Ramos (cell line): ENCODE data around the gene PLCL2.

Experiments
- in situ Hi-C: fragments of 300-500 bp; cut with MboI; formaldehyde crosslinking; loops from one replicate; pipeline ENCODE4 v1.14.3; 2022; ENCODE audit warnings: low sequenced_read_pairs; ENCODE audit not compliant: unreplicated experiment

PLCL2 gene

GRCh38 chr3:16911916-16912315 is 27.2 kb downstream of the PLCL2 start:
- in situ Hi-C loops: no loop called here

- in situ Hi-C loops: no loop called here
Observed at GRCh38 chr3:16912400-16913263, 27.9 kb downstream of the PLCL2 start.

- in situ Hi-C loops: no loop called here
Observed at GRCh38 chr3:16913264-16913580, 28.5 kb downstream of the PLCL2 start.

GRCh38 chr3:16916840-16917239 is 32.1 kb downstream of the PLCL2 start:
- in situ Hi-C loops: no loop called here

- in situ Hi-C loops: no loop called here
Observed at GRCh38 chr3:16917256-16917935, 32.6 kb downstream of the PLCL2 start.

- in situ Hi-C loops: no loop called here
Observed at GRCh38 chr3:16917980-16918682, 33.4 kb downstream of the PLCL2 start.

GRCh38 chr3:16918683-16919025 is 33.9 kb downstream of the PLCL2 start:
- in situ Hi-C loops: no loop called here

- in situ Hi-C loops: no loop called here
Observed at GRCh38 chr3:16923112-16923511, 38.4 kb downstream of the PLCL2 start.

GRCh38 chr3:16927485-16927884 is 42.7 kb downstream of the PLCL2 start:
- in situ Hi-C loops: no loop called here

- in situ Hi-C loops: no loop called here
Observed at GRCh38 chr3:16928386-16929132, 43.8 kb downstream of the PLCL2 start.

GRCh38 chr3:16929311-16929710 is 44.6 kb downstream of the PLCL2 start:
- in situ Hi-C loops: no loop called here

GRCh38 chr3:16932877-16933276 is 48.1 kb downstream of the PLCL2 start:
- in situ Hi-C loops: no loop called here

- in situ Hi-C loops: no loop called here
Observed at GRCh38 chr3:16935781-16936180, 51.0 kb downstream of the PLCL2 start.

GRCh38 chr3:16936233-16936632 is 51.5 kb downstream of the PLCL2 start:
- in situ Hi-C loops: no loop called here

GRCh38 chr3:16936676-16937230 is 52.0 kb downstream of the PLCL2 start:
- in situ Hi-C loops: no loop called here

GRCh38 chr3:16937326-16937845 is 52.6 kb downstream of the PLCL2 start:
- in situ Hi-C loops: no loop called here

- in situ Hi-C loops: no loop called here
Observed at GRCh38 chr3:16940769-16941700, 56.3 kb downstream of the PLCL2 start.

GRCh38 chr3:16942955-16943354 is 58.2 kb downstream of the PLCL2 start:
- in situ Hi-C loops: no loop called here

GRCh38 chr3:16943857-16944256 is 59.1 kb downstream of the PLCL2 start:
- in situ Hi-C loops: no loop called here
